Measurements from ENCODE around the gene PACSIN3.
A peak's percentile ranks its signal among the peaks of the same experiment; 100 is the strongest.

PACSIN3 gene

GRCh38 chr11:47177229-47177845 lies 8.9 kb downstream of the PACSIN3 start:
- peak overlapping the region; percentile 95 for H3K4me3 ChIP-seq (ENCODE audit: low read depth, low read length)

DNA sequence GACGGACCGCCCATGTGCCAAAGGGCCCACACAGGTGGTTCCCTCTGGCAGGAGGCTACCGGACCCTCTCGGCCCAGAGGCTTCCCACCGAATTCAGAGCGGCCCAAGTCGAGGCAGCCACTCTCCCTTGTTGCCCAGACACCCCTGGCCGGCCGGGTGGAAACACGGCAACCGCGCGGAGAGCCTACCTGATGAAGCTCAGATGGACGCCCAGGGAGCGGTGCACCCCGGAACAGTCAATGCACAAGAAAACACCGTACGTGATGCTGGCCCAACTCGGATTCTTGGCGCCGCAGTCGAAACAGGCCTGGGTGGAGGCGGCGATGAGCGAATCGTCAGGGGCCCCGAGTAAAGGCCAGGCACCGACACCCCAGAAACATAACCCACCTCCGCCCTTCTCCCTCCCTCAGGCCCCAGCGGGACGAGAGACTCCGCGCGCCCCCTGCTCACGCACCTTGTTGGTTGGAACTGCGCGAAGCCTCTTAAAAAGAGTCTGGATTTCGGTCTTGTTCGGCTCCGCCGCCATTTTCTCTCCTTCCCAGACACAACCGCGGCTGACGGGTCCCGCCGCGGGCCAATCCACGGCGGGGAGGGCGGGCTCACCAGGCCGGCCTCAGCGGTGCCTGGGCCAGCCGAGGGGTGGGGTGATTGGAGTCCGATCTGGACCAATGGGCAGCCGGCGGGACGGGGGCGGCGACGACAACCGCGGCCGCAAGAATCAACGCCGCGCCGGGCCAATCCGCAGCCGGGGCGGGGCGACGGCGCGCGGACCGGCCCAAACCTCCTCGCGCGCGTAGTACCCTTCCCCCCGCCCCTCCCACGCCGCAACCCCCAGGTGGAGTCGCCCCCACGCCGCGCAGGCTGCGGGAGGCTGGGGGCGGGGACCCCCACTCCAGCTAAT lies 9.7 kb downstream of the PACSIN3 start, which contains the start of gene ARFGAP2:
Gene ARFGAP2, minus strand, starts transcription at position 552 of the 901 bp plus-strand sequence. Its CDS starts 26 bp downstream, at position 526.
- peak within 1 kb of the TSS; percentile 95 for H3K4me3 ChIP-seq (ENCODE audit: low read depth, low read length)

- peak overlapping the region; percentile 95 for H3K4me3 ChIP-seq (ENCODE audit: low read depth, low read length)
These were observed 10.4 kb downstream of the PACSIN3 start for GRCh38 chr11:47175746-47176327.

- no peak overlapping the region for H3K4me3 ChIP-seq (ENCODE audit: low read depth, low read length)
These were observed 13.4 kb downstream of the PACSIN3 start for GRCh38 chr11:47172740-47173336.

GRCh38 chr11:47171856-47172255 lies 14.4 kb downstream of the PACSIN3 start:
- H3K4me3 ChIP-seq (ENCODE audit: low read depth, low read length), result no peak overlapping the region

DNA sequence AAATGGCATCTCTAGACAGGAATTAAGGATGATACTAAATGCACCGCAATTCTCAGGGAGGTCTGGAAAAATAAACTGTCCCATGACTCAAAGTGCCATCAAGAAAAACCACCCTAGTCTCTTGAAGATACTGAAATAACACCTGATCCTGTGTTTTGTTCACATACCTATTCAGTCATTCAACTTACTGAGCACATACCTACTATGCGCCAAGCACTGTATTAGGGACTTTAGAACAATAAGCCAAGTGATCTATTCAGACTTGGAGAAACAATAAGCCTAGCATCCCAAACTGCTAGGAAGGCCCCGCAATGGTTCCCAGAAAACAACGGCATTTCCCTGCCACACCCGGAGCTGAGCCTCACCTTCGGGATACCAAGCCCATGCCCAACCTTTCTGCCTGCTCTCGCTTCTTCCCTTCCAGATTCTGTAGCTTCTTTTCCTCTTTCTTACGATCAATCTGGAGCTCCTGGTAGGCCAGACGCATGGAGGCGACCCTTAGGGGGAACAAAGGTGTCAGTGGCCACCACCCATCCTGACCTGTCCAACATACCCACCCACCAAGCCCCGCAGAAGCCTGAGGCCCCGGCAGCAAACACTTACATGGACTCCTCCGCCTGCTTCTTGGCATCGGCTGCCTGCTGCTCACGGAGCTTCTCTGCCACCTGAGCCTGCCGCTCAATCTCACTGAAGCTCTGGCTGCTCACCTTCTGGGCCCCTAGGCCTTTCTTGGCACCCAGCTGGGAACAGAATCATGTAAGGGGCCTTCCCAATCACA lies 15.0 kb downstream of the PACSIN3 start:
- H3K4me3 ChIP-seq (ENCODE audit: low read depth, low read length), result no peak overlapping the region

DNA sequence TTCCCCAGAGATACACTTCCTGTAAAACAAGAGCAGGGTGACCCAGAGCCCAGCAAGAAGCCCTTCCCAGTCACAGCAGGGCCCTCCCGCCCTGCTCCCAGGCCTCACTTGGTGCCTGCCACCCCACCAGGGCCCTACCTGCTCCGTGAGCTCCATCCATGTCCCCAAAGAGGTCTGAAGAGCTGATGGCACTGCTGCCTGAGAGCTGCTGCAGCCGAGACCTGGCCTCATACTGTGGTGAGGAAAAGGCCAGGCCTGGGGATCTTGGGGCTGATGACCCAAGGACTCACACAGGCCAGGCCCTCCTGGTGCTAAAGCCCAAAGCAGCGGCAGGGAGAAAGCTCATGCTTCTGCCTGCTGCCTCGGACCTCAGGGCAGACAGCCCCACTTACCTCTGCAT lies 19.9 kb downstream of the PACSIN3 start:
- H3K4me3 ChIP-seq (ENCODE audit: low read depth, low read length), result no peak overlapping the region

GRCh38 chr11:47165253-47165840 lies 20.9 kb downstream of the PACSIN3 start:
- no peak overlapping the region for H3K4me3 ChIP-seq (ENCODE audit: low read depth, low read length)

- H3K4me3 ChIP-seq (ENCODE audit: low read depth, low read length), result no peak overlapping the region
These were observed 21.9 kb downstream of the PACSIN3 start for GRCh38 chr11:47164321-47164720.

GRCh38 chr11:47163898-47164297 lies 22.3 kb downstream of the PACSIN3 start:
- no peak overlapping the region for H3K4me3 ChIP-seq (ENCODE audit: low read depth, low read length)

GRCh38 chr11:47163193-47163592 lies 23.0 kb downstream of the PACSIN3 start:
- H3K4me3 ChIP-seq (ENCODE audit: low read depth, low read length), result no peak overlapping the region

DNA sequence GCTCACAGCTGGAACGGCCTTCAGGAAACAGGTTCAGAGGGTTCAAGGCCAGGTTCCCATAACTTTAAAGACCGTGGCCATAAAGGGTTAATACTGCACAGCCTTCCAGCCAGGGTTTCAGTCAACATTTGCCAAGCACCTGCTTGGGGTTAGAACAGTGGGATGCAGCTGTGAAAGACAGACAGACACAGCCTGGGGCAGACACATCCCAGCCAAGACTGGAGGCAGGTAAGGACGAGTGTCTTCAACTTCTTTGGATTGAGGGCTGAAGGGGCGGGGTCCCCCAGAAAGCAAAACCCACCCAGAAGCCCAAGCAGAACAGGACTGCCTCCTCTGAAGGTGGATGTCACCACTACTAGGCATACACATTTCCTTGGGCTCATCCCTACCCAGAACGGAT lies 23.8 kb downstream of the PACSIN3 start:
- H3K4me3 ChIP-seq (ENCODE audit: low read depth, low read length), result no peak overlapping the region

DNA sequence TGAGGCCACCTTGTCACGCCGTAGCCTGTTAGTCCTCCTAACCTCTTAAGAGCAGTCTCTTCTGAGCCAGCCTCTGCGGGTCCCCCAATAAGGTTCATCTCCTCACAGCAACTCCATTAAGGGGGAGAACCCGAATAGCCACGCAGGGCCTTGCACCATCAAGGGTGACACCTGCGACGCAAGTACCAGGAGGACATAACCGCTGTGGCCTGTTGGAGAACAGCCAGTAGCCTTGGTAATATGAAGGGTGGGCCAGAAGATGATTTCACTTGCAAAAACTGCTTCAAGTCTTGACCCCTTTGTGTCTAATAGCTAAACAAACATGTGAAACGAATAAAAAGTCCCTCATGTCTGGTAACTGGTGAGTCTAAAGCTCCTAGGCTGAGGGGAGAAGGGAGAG lies 24.3 kb downstream of the PACSIN3 start:
- no peak overlapping the region for H3K4me3 ChIP-seq (ENCODE audit: low read depth, low read length)

DNA sequence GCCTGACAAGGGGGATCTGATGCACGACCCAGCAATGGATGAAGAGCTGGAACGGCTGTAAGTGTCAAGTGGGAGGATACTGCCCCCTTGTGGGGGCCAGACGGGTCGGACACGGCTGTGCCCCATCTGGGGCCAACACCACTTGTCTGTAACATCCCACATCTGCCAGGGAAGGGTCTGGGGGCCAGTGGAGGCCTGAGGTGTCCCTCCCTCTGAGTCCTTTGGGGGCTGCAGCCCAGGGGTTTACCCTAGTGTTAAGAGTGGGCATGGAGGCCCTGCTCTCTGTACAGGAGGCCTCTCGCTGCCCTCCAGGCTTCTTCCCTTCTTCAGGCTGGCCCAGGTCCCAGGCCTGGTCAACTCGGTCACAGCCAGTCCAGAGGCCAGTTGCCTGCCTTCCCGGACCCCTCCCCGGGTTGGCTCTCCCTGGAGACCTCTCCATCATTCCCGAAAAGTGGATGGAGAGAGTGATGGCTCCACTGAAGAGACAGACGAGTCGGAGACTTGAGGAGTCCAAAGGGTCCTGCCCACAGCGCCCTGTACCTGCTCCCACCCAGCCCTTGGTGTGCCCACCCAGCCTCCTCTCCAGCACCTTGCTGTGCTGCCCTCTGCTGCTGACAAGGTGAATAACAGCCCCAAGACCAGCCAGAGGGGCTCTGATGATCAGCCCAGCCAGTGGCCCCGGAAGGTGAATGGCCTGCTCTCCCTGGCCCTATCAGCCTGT lies 24.9 kb downstream of the PACSIN3 start:
- H3K4me3 ChIP-seq (ENCODE audit: low read depth, low read length), result no peak overlapping the region

GRCh38 chr11:47160753-47161133 lies 25.5 kb downstream of the PACSIN3 start:
- H3K4me3 ChIP-seq (ENCODE audit: low read depth, low read length), result no peak overlapping the region

DNA sequence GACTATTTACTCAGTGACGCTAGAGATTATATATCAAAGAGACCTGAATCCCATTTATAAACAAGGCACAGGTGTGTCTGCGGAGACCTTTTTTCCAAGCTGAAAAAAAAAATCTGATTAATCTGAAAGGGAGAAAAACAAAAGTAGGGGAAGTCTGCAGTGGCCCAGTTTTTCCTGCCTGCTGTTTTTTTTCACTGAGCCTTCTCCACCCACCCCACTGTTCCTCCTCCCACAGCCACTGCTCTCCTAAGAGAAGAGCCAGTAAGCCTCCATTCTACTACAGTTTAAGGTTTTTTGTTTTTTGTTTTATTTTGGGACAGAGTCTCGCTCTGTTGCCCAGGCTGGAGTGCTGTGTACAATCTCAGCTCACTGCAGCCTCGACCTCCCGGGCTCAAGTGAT lies 28.0 kb downstream of the PACSIN3 start:
- no peak overlapping the region for H3K4me3 ChIP-seq (ENCODE audit: low read depth, low read length)

DNA sequence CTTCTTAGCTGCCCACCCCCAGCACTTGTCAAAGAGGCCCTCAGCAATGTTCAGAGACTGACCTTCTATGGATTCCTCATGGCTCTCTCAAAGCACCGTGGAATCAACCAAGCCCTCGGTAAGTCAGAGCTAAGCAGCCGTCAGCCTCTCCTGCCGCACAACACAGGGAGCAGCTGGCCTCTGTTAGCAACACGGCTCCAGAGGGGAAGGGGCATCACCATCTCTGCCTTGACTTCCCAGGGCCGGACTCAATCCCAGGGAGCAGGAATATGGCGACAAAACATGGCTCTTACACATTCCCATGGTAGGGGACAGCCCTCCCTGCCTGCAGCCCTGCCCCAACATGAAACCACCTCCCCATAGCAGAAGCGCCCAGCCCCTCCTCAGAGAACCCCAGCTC lies 28.4 kb downstream of the PACSIN3 start:
- no peak overlapping the region for H3K4me3 ChIP-seq (ENCODE audit: low read depth, low read length)

GRCh38 chr11:47156951-47157350 lies 29.3 kb downstream of the PACSIN3 start:
- H3K4me3 ChIP-seq (ENCODE audit: low read depth, low read length), result no peak overlapping the region

DNA sequence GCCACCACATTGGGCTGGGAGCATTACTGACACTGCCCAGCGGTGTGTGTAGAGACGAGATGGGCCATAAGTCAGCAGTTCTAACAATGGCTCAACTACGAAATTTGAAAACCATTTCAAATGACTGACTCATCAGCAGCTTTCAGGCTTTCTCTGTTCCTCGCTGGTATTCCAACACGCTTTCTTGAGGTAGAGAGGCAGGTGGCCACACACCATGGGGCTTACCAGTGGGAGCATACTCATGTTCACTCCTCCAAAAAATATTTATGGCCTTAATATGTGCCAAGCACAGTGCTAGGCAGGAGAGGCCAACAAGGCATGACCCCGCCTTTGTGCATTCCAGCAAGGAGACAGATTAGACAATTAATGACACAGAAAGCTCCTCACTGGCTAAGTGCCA lies 29.9 kb downstream of the PACSIN3 start:
- H3K4me3 ChIP-seq (ENCODE audit: low read depth, low read length), result no peak overlapping the region

GRCh38 chr11:47155879-47156278 lies 30.4 kb downstream of the PACSIN3 start:
- H3K4me3 ChIP-seq (ENCODE audit: low read depth, low read length), result no peak overlapping the region
